HG02763 (cell line): ENCODE results near the gene ZNF701.
"Not testable (repeated sequence)": the region's sequence is repeated elsewhere in the genome, so short reads cannot be mapped to it uniquely, and the experiment has no call there.

Experiments
- ATAC-seq: cut with Tn5 transposase; IDR thresholded peaks from one replicate; pipeline ENCODE4 v1.9.1; 2021; ENCODE audit warnings: mild to moderate bottlenecking, moderate library complexity; ENCODE audit not compliant: unreplicated experiment

ZNF701 gene

GRCh38 chr19:52561611-52562010 is 8.5 kb upstream of the ZNF701 start:
- not testable (repeated sequence) for ATAC-seq

GRCh38 chr19:52566121-52566520 is 4.0 kb upstream of the ZNF701 start:
- ATAC-seq = no peak

GRCh38 chr19:52566588-52566987 is 3.5 kb upstream of the ZNF701 start:
- no peak for ATAC-seq

- ATAC-seq = no peak
These were observed 2.2 kb upstream of the ZNF701 start for GRCh38 chr19:52567921-52568320.

- not testable (repeated sequence) for ATAC-seq
These were observed 468 bp upstream of the ZNF701 start for GRCh38 chr19:52569638-52569999.

DNA sequence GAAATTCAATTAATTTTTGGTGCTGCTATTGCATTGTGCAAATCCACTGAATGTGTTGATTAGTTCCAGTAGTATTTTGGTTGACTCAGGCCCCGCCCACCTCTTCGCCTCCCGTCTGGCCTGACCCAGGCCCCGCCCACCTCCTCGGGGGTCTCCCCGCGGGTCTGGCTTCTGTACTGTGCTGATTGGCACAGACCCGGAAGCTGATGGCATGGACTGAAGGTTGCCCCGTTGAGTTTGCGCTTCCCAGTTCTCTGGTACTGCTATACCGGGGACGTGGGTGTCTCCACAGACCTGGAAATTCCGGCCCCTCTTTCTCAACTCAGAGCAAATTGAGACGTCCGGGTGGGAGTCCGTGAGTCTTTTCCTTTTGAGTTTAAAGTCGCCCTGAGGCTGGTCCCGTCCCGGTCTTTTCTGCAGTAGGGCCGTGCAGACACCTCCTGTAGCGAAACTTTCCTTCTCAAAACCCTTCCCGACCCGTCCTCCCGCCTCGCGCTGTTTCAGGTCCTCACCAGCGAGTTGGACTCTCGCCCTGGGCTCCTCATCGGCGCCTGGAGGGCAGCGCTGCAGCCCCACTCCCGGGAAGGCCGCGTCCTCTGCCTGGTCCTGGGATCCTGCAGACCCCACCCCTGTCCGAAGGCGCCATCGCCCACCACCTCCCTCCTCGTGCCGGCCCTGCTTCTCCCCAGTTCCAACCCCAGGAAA is 14.8 kb downstream of the ZNF701 start:
- ATAC-seq = no peak

DNA sequence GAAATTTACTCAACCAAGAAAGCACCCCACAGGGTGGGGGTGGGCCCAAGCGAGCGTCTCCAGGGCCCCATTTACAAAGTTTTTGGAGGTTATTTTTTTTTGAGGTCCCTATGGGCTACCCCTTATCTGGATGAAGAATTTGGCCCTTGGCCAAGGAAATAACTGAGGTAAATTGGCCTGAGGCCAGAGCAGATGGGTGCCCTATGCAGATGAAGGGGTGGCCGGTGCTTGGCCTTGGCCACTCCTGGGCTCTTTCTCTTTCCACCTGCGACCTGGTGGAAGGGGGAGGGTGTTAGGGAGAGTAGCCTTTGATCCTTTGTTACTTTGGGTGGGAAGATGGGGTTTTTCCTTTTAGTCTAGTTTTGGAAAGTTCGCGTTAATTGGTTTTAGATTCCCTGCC is 15.5 kb downstream of the ZNF701 start:
- ATAC-seq = no peak

DNA sequence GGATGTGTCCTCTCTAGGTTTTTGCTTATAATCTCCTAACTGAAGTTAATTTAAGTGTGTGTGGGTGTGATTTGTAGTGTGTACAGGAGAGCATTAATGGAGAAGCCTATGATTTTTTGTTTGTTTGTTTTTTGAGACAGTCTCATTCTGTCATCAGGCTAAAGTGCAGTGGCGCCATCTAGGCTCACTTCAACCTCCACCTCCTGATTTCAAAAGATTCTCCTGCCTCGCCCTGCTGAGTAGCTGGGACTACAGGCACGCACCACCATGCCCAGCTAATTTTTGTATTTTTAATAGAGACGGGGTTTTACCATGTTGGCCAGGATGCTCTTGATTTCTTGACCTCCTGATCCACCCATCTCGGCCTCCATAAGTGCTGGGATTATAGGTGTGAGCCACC is 20.6 kb downstream of the ZNF701 start:
- no peak for ATAC-seq

GRCh38 chr19:52592301-52592700 is 22.2 kb downstream of the ZNF701 start:
- no peak for ATAC-seq

GRCh38 chr19:52593441-52593840 is 23.4 kb downstream of the ZNF701 start:
- ATAC-seq = not testable (repeated sequence)

- no peak for ATAC-seq
These were observed 29.2 kb downstream of the ZNF701 start for GRCh38 chr19:52599241-52599640.

DNA sequence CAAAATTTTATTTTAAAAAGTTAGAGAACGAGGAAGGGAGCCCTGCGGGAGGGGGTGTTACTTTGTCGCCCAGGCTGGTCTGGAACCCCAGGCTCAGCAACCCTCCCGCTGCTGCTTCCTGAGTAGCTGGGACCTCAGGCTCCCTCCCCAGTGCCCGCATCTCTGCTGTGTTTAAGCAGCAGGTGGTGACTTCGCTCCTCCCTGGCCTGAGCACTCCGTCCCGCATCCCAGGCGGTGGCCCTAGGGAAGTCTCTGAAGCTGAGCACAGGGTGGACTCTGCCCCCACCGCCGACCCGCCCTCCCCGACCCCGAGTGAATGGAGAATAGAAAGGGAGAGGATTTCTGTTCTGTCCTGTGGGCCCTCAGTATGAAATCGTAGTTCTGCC is 30.5 kb downstream of the ZNF701 start:
- peak; percentile 20 for ATAC-seq

- ATAC-seq = peak; percentile 96
These were observed 31.2 kb downstream of the ZNF701 start for GRCh38 chr19:52601025-52601973.

DNA sequence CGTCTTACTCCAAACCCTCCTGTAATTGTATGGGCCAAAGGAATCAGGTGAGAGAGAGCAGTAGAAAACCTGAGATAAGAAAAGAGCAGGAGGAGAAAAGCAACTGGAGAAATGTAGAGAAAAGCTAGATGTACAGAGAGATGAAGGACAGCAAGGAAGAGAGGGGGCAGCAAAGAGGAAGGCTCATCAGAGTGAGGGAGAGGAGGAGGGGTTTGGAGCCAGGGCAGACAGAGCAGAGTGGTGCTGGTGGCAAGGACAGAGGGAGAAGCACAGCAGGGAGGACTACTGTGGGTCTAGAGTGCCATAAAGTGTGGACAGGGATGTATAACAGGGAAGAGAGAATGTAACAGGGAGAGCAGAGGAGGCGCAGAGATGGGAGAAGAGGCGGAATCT is 31.9 kb downstream of the ZNF701 start:
- ATAC-seq = not testable (repeated sequence)

DNA sequence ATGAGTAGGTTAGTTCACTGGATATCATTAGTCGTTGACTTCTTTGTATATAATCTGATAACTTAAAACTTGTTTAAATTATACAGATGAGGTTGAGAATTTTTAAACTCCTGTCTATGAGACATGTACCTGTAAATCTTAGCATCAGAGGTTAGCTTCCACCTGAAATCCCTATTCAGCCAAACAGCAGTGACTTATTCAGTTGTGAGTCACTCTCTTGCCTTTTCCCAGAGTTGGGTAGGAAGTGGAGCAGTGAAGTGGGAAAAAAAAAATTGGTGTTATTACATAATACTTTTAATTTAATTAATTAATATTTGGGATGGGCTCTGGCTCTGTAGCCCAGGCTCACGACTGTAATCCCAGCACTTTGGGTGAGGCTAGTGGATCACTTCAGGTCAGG is 32.9 kb downstream of the ZNF701 start:
- ATAC-seq = no peak

- ATAC-seq = no peak
These were observed 33.6 kb downstream of the ZNF701 start for GRCh38 chr19:52603558-52604207.

- no peak for ATAC-seq
These were observed 43.3 kb downstream of the ZNF701 start for GRCh38 chr19:52613299-52613906.

DNA sequence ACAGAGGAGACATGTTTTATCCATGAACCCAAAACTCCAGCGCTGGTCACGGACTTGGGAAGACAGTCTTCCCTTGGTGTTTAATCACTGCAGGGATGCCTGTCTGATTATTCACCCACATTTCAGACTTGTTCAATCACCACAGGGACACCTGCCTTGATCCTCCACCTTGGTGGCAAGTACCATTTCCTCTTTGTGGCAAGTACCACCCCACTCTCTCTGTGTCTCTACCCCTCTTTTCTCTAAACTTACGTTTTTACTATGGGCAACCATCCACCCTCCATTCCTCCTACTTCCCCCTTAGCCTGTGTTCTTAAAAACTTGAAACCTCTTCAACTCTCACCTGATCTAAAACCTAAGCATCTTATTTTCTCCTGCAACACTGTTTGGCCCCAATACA is 51.3 kb downstream of the ZNF701 start:
- no peak for ATAC-seq

DNA sequence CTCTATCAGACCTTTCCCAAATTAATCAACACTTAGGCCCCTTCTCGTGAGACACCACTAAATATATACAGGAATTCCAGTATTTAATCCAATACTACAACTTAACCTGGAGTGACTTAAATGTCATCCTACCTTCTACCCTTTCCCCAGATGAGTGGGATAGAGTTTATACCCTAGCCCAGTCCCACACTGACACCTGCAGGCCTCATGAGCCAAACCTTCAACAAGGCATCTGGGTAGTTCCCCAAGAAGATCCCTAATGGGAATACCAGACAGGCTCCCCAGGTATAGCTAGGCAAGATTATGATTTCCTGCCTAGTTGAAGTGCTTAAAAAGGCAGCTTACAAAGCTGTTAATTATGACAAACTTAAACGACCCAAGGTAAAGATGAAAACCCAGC is 52.2 kb downstream of the ZNF701 start:
- no peak for ATAC-seq

GRCh38 chr19:52626915-52627314 is 56.8 kb downstream of the ZNF701 start:
- ATAC-seq = no peak

GRCh38 chr19:52627441-52627840 is 57.4 kb downstream of the ZNF701 start:
- not testable (repeated sequence) for ATAC-seq
